ENCODE measurements around the gene SRBD1. TPM values are rescaled to one million over a fixed set of nuclear protein-coding genes. Genes with fewer than 3 reads are reported as not detected.
A peak's percentile ranks its signal among the peaks of the same experiment; 100 is the strongest.

Gene SRBD1
- total RNA-seq, 2 experiments from 2014 or later: 21.3 to 22.6 TPM

DNA sequence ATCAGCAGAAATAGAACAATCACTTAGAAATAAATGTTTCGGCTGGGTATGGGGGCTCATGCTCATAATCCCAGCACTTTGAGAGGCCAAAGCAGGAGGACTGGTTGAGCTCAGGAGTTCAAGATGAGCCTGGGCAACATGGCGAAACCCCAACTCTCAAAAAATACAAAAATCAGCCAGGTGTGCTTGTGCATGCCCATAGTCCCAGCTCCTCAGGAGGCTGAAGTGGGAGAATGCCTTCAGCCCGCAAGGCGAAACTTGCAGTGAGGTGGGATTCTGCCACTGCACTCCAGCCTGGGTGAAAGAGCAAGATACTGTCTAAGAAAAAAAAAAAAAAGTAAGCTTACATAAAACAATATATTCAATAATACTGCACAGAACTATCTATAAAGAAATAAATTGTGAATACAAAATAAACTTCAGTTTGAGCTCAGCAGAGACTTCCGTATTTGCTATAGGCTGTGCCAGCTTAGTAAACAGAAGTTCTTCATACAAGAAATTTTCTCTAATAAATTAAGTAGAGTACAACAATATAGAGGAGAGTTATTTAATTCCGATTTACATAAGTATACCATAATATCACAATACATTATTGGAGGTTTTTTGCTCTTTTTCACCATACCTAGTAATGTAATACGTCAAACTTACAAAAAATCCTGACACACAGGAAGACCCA is 43.6 kb downstream of the SRBD1 start:
- peak overlapping the region; percentile 73 for H3K4me3 Mint-ChIP-seq
- H3K27me3 Mint-ChIP-seq (ENCODE audit: low read depth): no peaks in the 10 kb centered on the region
- peaks cover 21% of the 10 kb centered on the region for H3K4me1 Mint-ChIP-seq (ENCODE audit: low read depth)
- CTCF ChIA-PET: interaction anchor here (1.3 to 1.8 kb wide), 2 partner anchors 18 to 67 kb away, joined by 4 to 6 read pairs; no protein-coding TSS in a partner anchor
- H3K9me3 Mint-ChIP-seq: no peaks in the 10 kb centered on the region
- peak overlapping the region; percentile 95 for H3K27ac Mint-ChIP-seq
- peaks cover 25% of the 10 kb centered on the region for H3K36me3 Mint-ChIP-seq (ENCODE audit: low read depth)
- intact Hi-C loops (cut with micrococcal nuclease): loop anchor here (5.0 kb wide), 1 partner anchor 1205 kb away; the partner anchor contains the start of genes CAMKMT and PREPL
- no peak for DNase-seq

- Mint-ChIP-seq H3K4me3 (no peak overlapping the region), H3K27ac (no peak overlapping the region), H3K9me3 (no peaks in the 10 kb centered on the region), H3K27me3 (ENCODE audit: low read depth) (no peaks in the 10 kb centered on the region), H3K4me1 (ENCODE audit: low read depth) (peaks cover 13% of the 10 kb centered on the region), H3K36me3 (ENCODE audit: low read depth) (peaks cover 12% of the 10 kb centered on the region)
- CTCF ChIA-PET: no interaction called here
- DNase-seq: no peak
- intact Hi-C loops (cut with micrococcal nuclease): no loop called here
These were observed 51.6 kb downstream of the SRBD1 start for GRCh38 chr2:45559436-45559835.

DNA sequence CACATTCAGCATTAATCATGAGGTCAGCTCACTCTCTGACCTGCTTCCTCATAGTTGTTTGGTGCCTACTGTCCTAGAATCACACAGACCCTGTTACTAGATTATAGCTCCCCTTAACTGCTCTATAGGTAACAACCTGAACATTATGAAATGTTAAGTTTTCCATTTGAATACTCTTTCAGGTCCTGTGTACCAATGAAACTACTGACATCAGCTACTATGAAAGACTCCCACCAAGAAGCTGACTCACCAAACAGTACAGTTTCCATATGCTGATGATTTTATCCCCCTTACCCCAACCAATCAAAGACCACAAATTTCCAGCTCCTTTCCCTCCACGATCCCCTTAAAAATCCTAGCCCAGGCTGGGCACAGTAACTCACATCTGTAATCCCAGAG is 56.3 kb downstream of the SRBD1 start:
- Mint-ChIP-seq H3K4me3 (no peak overlapping the region), H3K27ac (peak overlapping the region; percentile 53), H3K4me1 (ENCODE audit: low read depth) (peaks cover 20% of the 10 kb centered on the region), H3K36me3 (ENCODE audit: low read depth) (peaks cover 26% of the 10 kb centered on the region), H3K27me3 (ENCODE audit: low read depth) (no peaks in the 10 kb centered on the region), H3K9me3 (no peaks in the 10 kb centered on the region)
- intact Hi-C loops (cut with micrococcal nuclease): loop anchor here (1.0 kb wide), 1 partner anchor 14 kb away; no protein-coding TSS in a partner anchor
- DNase-seq: no peak
- CTCF ChIA-PET: interaction anchor here (0.8 kb wide), 1 partner anchor 61 kb away, joined by 3 read pairs; no protein-coding TSS in a partner anchor

DNA sequence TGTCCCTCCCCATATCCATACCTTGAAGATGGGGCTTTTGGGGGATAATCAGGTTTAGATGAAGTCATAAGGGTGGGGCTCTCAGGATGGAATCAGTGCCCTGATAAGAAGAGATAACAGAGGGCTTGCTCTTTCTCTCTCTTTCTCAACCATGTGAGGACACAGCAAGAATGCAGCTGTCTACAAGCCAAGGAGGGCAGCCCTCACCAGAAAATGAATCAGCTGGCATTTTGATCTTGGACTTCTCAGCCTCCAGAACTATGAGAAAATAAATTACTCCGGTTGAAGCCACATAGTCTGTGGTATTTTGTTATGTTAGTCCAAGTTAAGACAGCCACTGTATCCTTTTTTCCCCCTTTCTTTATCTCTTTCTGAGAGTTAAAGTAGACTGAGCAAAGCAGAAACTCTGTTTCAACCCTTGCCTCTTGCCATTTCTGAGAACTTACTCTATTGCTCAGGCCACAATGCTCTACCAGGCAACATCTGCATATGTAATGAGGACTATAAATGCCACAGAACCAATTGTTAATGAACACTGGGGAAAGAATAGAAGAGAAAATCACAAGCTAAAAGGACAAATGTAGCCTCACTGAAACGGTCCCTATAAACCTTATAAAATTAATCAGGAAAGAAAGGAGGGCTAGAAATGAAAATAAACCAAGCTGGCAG is 56.9 kb downstream of the SRBD1 start:
- intact Hi-C loops (cut with micrococcal nuclease): loop anchor here (1.0 kb wide), 1 partner anchor 14 kb away; no protein-coding TSS in a partner anchor
- Mint-ChIP-seq H3K27me3 (ENCODE audit: low read depth) (no peaks in the 10 kb centered on the region), H3K4me3 (no peak overlapping the region), H3K27ac (peak overlapping the region; percentile 53), H3K4me1 (ENCODE audit: low read depth) (peaks cover 20% of the 10 kb centered on the region), H3K9me3 (no peaks in the 10 kb centered on the region), H3K36me3 (ENCODE audit: low read depth) (peaks cover 24% of the 10 kb centered on the region)
- no peak for DNase-seq
- CTCF ChIA-PET: interaction anchor here (0.8 kb wide), 1 partner anchor 60 kb away, joined by 3 read pairs; no protein-coding TSS in a partner anchor

DNA sequence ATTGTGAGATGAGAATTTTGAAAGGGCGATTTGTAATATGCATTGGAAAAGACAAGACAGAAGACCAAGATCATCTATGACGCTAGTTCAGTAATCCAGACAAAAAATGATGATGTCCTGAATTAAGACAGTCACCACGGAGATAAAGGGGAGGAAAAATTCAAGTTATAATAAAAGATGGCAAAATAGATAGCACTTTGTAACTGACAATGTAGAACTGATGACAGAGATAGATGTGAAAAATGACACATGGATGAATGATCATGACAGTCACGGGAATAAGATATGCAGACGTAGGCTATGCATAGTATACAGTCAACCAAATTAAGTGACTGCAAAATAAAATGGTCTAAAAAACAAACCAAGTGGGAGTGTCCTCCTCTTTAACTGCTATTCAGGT is 59.2 kb downstream of the SRBD1 start:
- CTCF ChIA-PET: no interaction called here
- intact Hi-C loops (cut with micrococcal nuclease): no loop called here
- peaks cover 26% of the 10 kb centered on the region for H3K36me3 Mint-ChIP-seq (ENCODE audit: low read depth)
- H3K4me3 Mint-ChIP-seq: no peak overlapping the region
- peaks cover 18% of the 10 kb centered on the region for H3K4me1 Mint-ChIP-seq (ENCODE audit: low read depth)
- H3K27me3 Mint-ChIP-seq (ENCODE audit: low read depth): no peaks in the 10 kb centered on the region
- no peak for DNase-seq
- no peak overlapping the region for H3K27ac Mint-ChIP-seq
- H3K9me3 Mint-ChIP-seq: no peaks in the 10 kb centered on the region

GRCh38 chr2:45545943-45546342 is 65.1 kb downstream of the SRBD1 start:
- Mint-ChIP-seq H3K4me3 (no peak overlapping the region), H3K27ac (no peak overlapping the region), H3K36me3 (ENCODE audit: low read depth) (peaks cover 53% of the 10 kb centered on the region), H3K27me3 (ENCODE audit: low read depth) (no peaks in the 10 kb centered on the region), H3K4me1 (ENCODE audit: low read depth) (peaks cover 5% of the 10 kb centered on the region), H3K9me3 (peaks cover 3% of the 10 kb centered on the region)
- CTCF ChIA-PET: interaction anchor here (2.2 kb wide), 1 partner anchor 61 kb away, joined by 5 read pairs; no protein-coding TSS in a partner anchor
- intact Hi-C loops (cut with micrococcal nuclease): no loop called here
- DNase-seq: no peak

DNA sequence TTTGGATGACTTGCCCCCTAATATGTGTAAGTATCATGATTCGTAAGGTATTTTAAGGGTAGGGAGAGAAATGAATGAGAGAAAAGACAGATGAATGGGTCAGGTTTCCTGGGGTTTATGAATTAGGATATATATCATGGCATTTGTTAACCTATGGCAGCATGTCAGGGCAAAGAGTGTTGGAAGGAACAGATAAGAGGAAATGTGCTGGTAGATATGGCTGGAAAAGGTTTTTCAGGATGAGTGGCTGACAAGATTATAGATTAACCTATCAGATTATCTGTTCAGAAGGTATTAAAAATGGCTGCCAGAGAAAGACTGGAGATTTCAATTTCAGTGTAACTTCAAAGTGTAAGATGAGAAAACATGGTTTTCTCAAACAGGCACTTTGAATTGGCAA is 67.8 kb downstream of the SRBD1 start:
- peaks cover 3% of the 10 kb centered on the region for H3K9me3 Mint-ChIP-seq
- intact Hi-C loops (cut with micrococcal nuclease): no loop called here
- H3K4me1 Mint-ChIP-seq (ENCODE audit: low read depth): no peaks in the 10 kb centered on the region

GRCh38 chr2:45542013-45542412 is 69.1 kb downstream of the SRBD1 start:
- intact Hi-C loops (cut with micrococcal nuclease): no loop called here
- DNase-seq: no peak
- Mint-ChIP-seq H3K4me1 (ENCODE audit: low read depth) (no peaks in the 10 kb centered on the region), H3K27ac (no peak overlapping the region), H3K36me3 (ENCODE audit: low read depth) (peaks cover 57% of the 10 kb centered on the region), H3K27me3 (ENCODE audit: low read depth) (no peaks in the 10 kb centered on the region), H3K4me3 (no peak overlapping the region), H3K9me3 (peaks cover 3% of the 10 kb centered on the region)
- CTCF ChIA-PET: no interaction called here

More for the DNA sequence above, 67.8 kb downstream of the SRBD1 start:
- Mint-ChIP-seq H3K36me3 (ENCODE audit: low read depth) (peaks cover 52% of the 10 kb centered on the region), H3K4me3 (no peak overlapping the region), H3K27ac (no peak overlapping the region), H3K27me3 (ENCODE audit: low read depth) (no peaks in the 10 kb centered on the region)
- CTCF ChIA-PET: no interaction called here
- no peak for DNase-seq

- Mint-ChIP-seq H3K4me3 (no peak overlapping the region), H3K9me3 (peaks cover 3% of the 10 kb centered on the region), H3K27ac (no peak overlapping the region), H3K36me3 (ENCODE audit: low read depth) (peaks cover 58% of the 10 kb centered on the region), H3K27me3 (ENCODE audit: low read depth) (no peaks in the 10 kb centered on the region), H3K4me1 (ENCODE audit: low read depth) (no peaks in the 10 kb centered on the region)
- DNase-seq: no peak
- CTCF ChIA-PET: no interaction called here
- intact Hi-C loops (cut with micrococcal nuclease): no loop called here
These were observed 69.6 kb downstream of the SRBD1 start for GRCh38 chr2:45541450-45541849.

- Mint-ChIP-seq H3K4me1 (ENCODE audit: low read depth) (no peaks in the 10 kb centered on the region), H3K36me3 (ENCODE audit: low read depth) (peaks cover 57% of the 10 kb centered on the region), H3K27me3 (ENCODE audit: low read depth) (no peaks in the 10 kb centered on the region), H3K9me3 (peaks cover 3% of the 10 kb centered on the region), H3K27ac (no peak overlapping the region), H3K4me3 (no peak overlapping the region)
- CTCF ChIA-PET: no interaction called here
- DNase-seq: no peak
- intact Hi-C loops (cut with micrococcal nuclease): no loop called here
These were observed 70.1 kb downstream of the SRBD1 start for GRCh38 chr2:45540942-45541341.

DNA sequence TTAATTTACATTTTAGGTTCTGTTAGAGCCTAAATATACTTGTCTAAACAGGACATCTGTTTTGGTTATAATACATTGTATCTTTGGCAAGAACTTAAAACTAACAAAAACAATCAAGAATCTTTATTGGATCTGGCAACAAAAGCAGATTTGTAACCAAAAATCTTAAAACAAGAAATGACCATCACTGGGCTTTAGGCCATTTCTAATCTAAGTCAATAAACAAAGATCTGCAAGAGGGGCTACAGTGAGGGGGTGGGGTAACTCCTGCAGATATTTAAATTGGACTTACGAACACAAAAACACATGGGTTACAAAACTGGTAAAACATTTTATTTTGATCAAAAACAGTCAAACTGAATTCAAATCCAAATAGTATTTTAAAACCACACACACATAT is 77.3 kb downstream of the SRBD1 start:
- Mint-ChIP-seq H3K4me3 (no peak overlapping the region), H3K36me3 (ENCODE audit: low read depth) (peaks cover 35% of the 10 kb centered on the region), H3K9me3 (no peaks in the 10 kb centered on the region), H3K4me1 (ENCODE audit: low read depth) (no peaks in the 10 kb centered on the region), H3K27me3 (ENCODE audit: low read depth) (no peaks in the 10 kb centered on the region), H3K27ac (no peak overlapping the region)
- DNase-seq: no peak
- intact Hi-C loops (cut with micrococcal nuclease): no loop called here
- CTCF ChIA-PET: no interaction called here

DNA sequence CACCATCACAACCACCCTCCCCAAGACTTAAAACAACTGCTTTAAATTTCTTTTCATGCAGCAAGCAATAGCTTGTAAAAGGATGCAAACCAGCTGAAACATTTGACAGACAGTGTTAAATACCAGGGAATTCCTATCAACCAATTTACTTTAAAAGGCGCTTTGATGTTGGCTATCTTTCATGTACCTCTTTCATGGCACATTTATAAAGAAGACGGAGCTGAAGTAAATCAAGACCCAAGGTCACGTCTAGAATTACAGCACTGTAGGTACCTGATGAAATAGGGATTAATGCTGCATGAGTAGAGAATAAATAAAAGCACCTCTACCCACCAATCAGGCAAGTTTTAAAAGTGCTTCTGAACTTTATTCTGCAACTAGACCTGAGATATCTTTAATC is 78.9 kb downstream of the SRBD1 start:
- CTCF ChIA-PET: no interaction called here
- Mint-ChIP-seq H3K27ac (no peak overlapping the region), H3K4me3 (no peak overlapping the region), H3K9me3 (no peaks in the 10 kb centered on the region), H3K27me3 (ENCODE audit: low read depth) (no peaks in the 10 kb centered on the region), H3K36me3 (ENCODE audit: low read depth) (peaks cover 39% of the 10 kb centered on the region), H3K4me1 (ENCODE audit: low read depth) (no peaks in the 10 kb centered on the region)
- no peak for DNase-seq
- intact Hi-C loops (cut with micrococcal nuclease): no loop called here

- Mint-ChIP-seq H3K4me3 (no peak overlapping the region), H3K9me3 (peaks cover 2% of the 10 kb centered on the region), H3K27me3 (ENCODE audit: low read depth) (no peaks in the 10 kb centered on the region), H3K27ac (no peak overlapping the region), H3K4me1 (ENCODE audit: low read depth) (no peaks in the 10 kb centered on the region), H3K36me3 (ENCODE audit: low read depth) (peaks cover 37% of the 10 kb centered on the region)
- DNase-seq: no peak
- intact Hi-C loops (cut with micrococcal nuclease): no loop called here
- CTCF ChIA-PET: no interaction called here
These were observed 87.1 kb downstream of the SRBD1 start for GRCh38 chr2:45524016-45524415.

Measured in activated naive CD4-positive, alpha-beta T cell treated with anti-CD3 and anti-CD28 coated beads for 36 hours (primary cell).